Keratinocyte (primary cell): ENCODE results near the gene MINPP1. TPM values are rescaled to one million over a fixed set of nuclear protein-coding genes. Genes with fewer than 3 reads are reported as not detected.

Source experiments
- DNase-seq: peaks from one replicate; pipeline ENCODE4 v3.0.0-alpha.2; 2011; ENCODE audit warnings: low read depth, missing footprints, low spot score
- FAIRE-seq: peaks from 2 replicates; lab custom pipeline; 2011; peaks lifted over from hg19 to GRCh38; lab: Jason Lieb, UNC
- H2AFZ ChIP-seq: 2 replicates; pipeline ENCODE4 v1.6.0; 2012; ENCODE audit warnings: low read length, control low read depth, inconsistent platforms; ENCODE audit not compliant: control insufficient read depth
- H3K27ac ChIP-seq: 2 replicates; pipeline ENCODE4 v1.5.1; 2011; ENCODE audit warnings: low read length; ENCODE audit not compliant: control insufficient read depth, insufficient read depth
- H3K27me3 ChIP-seq: 3 replicates; pipeline ENCODE4 v1.6.0; 2011; ENCODE audit warnings: low read length; ENCODE audit not compliant: control insufficient read depth, insufficient read depth; ENCODE audit errors: extremely low read depth
- H3K36me3 ChIP-seq, 2 experiments: 2 replicates in 1 of 2; 3 replicates in 1 of 2; pipeline ENCODE4 v1.5.1; 2011; ENCODE audit warnings: low read length in 2 of 2, mild to moderate bottlenecking in 1 of 2; ENCODE audit not compliant: control insufficient read depth in 2 of 2, insufficient read depth in 2 of 2; ENCODE audit errors: extremely low read depth in 1 of 2
- H3K4me1 ChIP-seq: 3 replicates; pipeline ENCODE4 v1.5.1; 2011; ENCODE audit warnings: low read length; ENCODE audit not compliant: control insufficient read depth, insufficient read depth; ENCODE audit errors: extremely low read depth
- H3K4me2 ChIP-seq: 3 replicates; pipeline ENCODE4 v1.6.0; 2011; ENCODE audit warnings: low read depth, low read length; ENCODE audit not compliant: control insufficient read depth, insufficient read depth; ENCODE audit errors: extremely low read depth
- H3K4me3 ChIP-seq, 3 experiments: fragments of 200-600 bp in 1 of 3; sonication (generic) in 1 of 3; 2 replicates in 2 of 3; 3 replicates in 1 of 3; pipeline ENCODE4 v1.5.1; 2011 to 2016; ENCODE audit warnings: low read length in 3 of 3, mild to moderate bottlenecking in 3 of 3, control low read depth in 2 of 3, inconsistent platforms in 1 of 3, low read depth in 1 of 3, mixed read lengths in 1 of 3, mixed run types in 1 of 3, moderate library complexity in 1 of 3; ENCODE audit not compliant: control insufficient read depth in 2 of 3, insufficient read depth in 2 of 3; ENCODE audit errors: extremely low read depth in 1 of 3
- H3K79me2 ChIP-seq: 2 replicates; pipeline ENCODE4 v1.6.0; 2012; ENCODE audit warnings: low read length; ENCODE audit not compliant: control insufficient read depth, insufficient read depth
- H3K9ac ChIP-seq: 3 replicates; pipeline ENCODE4 v1.6.0; 2011; ENCODE audit warnings: low read length; ENCODE audit not compliant: control insufficient read depth, insufficient read depth; ENCODE audit errors: extremely low read depth
- H3K9me1 ChIP-seq: 3 replicates; pipeline ENCODE4 v1.6.0; 2011; ENCODE audit warnings: low read length; ENCODE audit not compliant: control insufficient read depth, insufficient read depth; ENCODE audit errors: extremely low read depth
- H3K9me3 ChIP-seq: 2 replicates; pipeline ENCODE4 v1.5.1; 2012; ENCODE audit warnings: low read depth, low read length; ENCODE audit not compliant: control insufficient read depth
- H4K20me1 ChIP-seq: 3 replicates; pipeline ENCODE4 v1.6.0; 2011; ENCODE audit warnings: low read length; ENCODE audit not compliant: control insufficient read depth, insufficient read depth; ENCODE audit errors: extremely low read depth
- CTCF ChIP-seq, 3 experiments: IDR thresholded peaks in 1 of 3; conservative IDR thresholded peaks in 1 of 3; optimal IDR thresholded peaks in 1 of 3; 2 replicates in 2 of 3; 3 replicates in 1 of 3; pipeline versions ENCODE3 to v1.5.1; 2011; ENCODE audit warnings: low read length in 3 of 3, mild to moderate bottlenecking in 3 of 3, moderate library complexity in 2 of 3, control low read depth in 1 of 3, inconsistent platforms in 1 of 3; ENCODE audit not compliant: insufficient read depth in 2 of 3; ENCODE audit errors: extremely low read depth in 1 of 3
- EZH2 ChIP-seq: IDR thresholded peaks from one replicate; pipeline ENCODE4 v1.6.1; 2012; ENCODE audit warnings: inconsistent platforms, mild to moderate bottlenecking, low read length, moderate library complexity
- dilution Hi-C: fragments of 300-500 bp; cut with MboI; formaldehyde crosslinking; loops from one replicate; pipeline ENCODE4 v1.7.0; 2020; ENCODE audit warnings: low sequenced_read_pairs; ENCODE audit not compliant: extremely low pct_ligation_motif_present
- polyA plus RNA-seq, 5 experiments: library from polyadenylated mRNA; depleted of rRNA in 3 of 5; stranded (reverse) in 3 of 5; stranded (forward) in 1 of 5; unstranded in 1 of 5; fragments of >200 nt; gene quantifications; 1 replicate in 1 of 5; 2 replicates in 3 of 5; 3 replicates in 1 of 5; pipeline versions ENCODE4 v1.2.1 to v1.2.3, GENCODE V29; 2011 to 2012; ENCODE audit warnings: missing spikeins in 2 of 5, low read depth in 1 of 5, low replicate concordance in 1 of 5

MINPP1 gene
- polyA plus RNA-seq, 1 donor (not counting 4 experiments of a cell fraction or from before 2014, with no cell fraction given) = 17.7 TPM

DNA sequence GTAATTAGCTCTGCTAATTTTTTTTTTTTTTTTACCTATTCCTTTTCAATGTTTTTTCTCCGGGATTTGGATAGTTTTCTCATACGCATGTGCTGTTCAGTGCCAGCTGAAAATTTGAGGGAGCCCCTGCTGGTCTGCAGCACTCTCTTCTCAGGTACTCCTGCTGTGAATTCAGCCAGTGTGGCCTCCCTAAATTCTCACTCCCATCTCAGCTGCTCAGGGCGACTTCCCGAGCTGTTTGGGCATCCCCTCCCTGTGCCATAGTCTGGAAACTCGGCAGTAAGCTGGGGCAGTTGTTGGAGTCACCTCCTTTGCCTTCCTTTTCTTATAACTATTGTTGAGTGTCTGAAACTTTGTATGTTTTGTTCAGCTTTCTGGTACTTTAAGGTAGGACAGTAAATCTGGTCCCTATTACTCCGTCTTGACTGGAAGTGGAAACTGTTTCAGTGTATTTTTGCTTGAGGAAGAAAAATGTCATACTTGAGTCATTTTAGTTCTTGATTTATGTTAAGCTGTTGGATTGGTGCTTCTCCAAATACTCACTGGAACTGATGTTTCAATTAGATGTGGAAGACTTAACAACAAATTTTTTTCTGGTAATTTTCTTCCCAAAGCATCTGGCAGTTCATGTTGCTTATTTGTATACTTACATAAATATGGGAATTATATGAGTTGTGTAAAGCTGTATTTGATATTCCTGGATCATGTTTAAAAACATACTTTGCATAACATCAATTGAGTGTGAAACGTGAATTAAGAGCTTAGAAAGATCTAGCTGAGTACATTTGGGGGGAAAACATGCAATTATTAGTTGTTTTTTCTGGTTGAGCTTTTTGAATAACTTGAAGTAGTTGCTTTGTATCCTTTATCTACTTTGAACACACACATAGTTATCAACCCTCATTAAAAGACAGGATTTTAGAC lies 33.7 kb downstream of the MINPP1 start:
- Histone ChIP-seq H3K4me2 (no peak overlapping the region), H3K27ac (no peak overlapping the region), H3K9me1 (no peaks in the 10 kb centered on the region), H3K9me3 (no peaks in the 10 kb centered on the region), H3K4me1 (no peaks in the 10 kb centered on the region), H2AFZ (no peak overlapping the region), H4K20me1 (no peaks in the 10 kb centered on the region), H3K27me3 (no peaks in the 10 kb centered on the region), H3K9ac (no peak overlapping the region), H3K36me3 (peaks cover 0 to 5% of the 10 kb centered on the region in 2 experiments), H3K4me3 (no peak overlapping the region), H3K79me2 (no peaks in the 10 kb centered on the region)
- FAIRE-seq = no peak
- dilution Hi-C loops = no loop called here
- no peak for TF ChIP-seq EZH2
- TF ChIP-seq CTCF (optimal IDR thresholded peaks at IDR 0.05 in 1 of 3, IDR thresholded peaks at IDR 0.05 in 1 of 3, conservative IDR thresholded peaks at IDR 0.05 in 1 of 3; ENCODE audit: extremely low read depth in 1 of 3, insufficient read depth in 2 of 3, low read length in 3 of 3) = no peak
- DNase-seq = no peak

DNA sequence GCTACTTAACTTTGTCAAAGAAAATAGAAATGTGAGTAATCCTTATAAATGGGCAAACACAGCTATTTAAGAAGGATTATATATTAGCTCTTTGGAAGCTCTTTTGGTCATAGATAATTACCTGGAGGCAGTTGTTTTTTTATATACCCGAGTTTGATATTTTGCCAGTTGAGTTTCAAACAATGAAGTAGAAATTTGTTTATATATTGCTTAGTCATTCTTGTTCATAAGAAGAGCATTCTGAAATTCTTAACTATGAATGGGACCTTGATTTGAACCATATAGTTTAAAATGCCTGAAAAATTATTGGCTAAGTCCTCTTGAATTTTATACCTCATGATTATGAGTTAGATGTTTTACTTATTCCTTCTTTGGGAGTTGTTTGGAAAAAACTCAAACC lies 36.4 kb downstream of the MINPP1 start:
- Histone ChIP-seq H3K9me3 (no peaks in the 10 kb centered on the region), H3K4me2 (no peak overlapping the region), H3K36me3 (peaks cover 0 to 5% of the 10 kb centered on the region in 2 experiments), H3K9ac (no peak overlapping the region), H3K4me1 (no peaks in the 10 kb centered on the region), H2AFZ (no peak overlapping the region), H3K4me3 (no peak overlapping the region), H3K27ac (no peak overlapping the region), H3K9me1 (no peaks in the 10 kb centered on the region), H4K20me1 (no peaks in the 10 kb centered on the region), H3K79me2 (no peaks in the 10 kb centered on the region), H3K27me3 (no peaks in the 10 kb centered on the region)
- FAIRE-seq = no peak
- DNase-seq = no peak
- dilution Hi-C loops = no loop called here
- TF ChIP-seq EZH2 (no peak), CTCF (optimal IDR thresholded peaks at IDR 0.05 in 1 of 3, IDR thresholded peaks at IDR 0.05 in 1 of 3, conservative IDR thresholded peaks at IDR 0.05 in 1 of 3; ENCODE audit: extremely low read depth in 1 of 3, insufficient read depth in 2 of 3, low read length in 3 of 3) (no peak)
